IMR-90 (cell line): ENCODE results near the gene RGS19. TPM values are rescaled to one million over a fixed set of nuclear protein-coding genes. Genes with fewer than 3 reads are reported as not detected.

Experiments
- ATAC-seq: fragments of 200-7000 bp; cut with Tn5 transposase; 2 replicates; pipeline ENCODE4 v1.9.1; 2020; ENCODE audit warnings: low read depth, mild to moderate bottlenecking, moderate library complexity
- BruUV-seq: library from RNA; stranded (reverse); fragments of 400-500 nt; replicated peaks from 2 replicates; lab custom pipeline; 2021; lab: Mats Ljungman, UMichigan
- CTCF ChIA-PET: fragments of 300-600 bp; formaldehyde crosslinking; extraction: SDS; loops from one replicate; lab custom pipeline; 2021; ENCODE audit warnings: antibody characterized with exemption; lab: Yijun Ruan, JAX
- POLR2A ChIA-PET: fragments of 300-600 bp; sonication (Branson Sonifier 250); formaldehyde crosslinking; loops from one replicate; lab custom pipeline; 2022; ENCODE audit warnings: antibody characterized with exemption; ENCODE audit not compliant: unreplicated experiment; lab: Charles Lee
- DNase-seq: peaks from one replicate; pipeline ENCODE4 v3.0.0; 2013
- H2AFZ ChIP-seq: replicated peaks from 2 replicates; pipeline ENCODE3; 2013; ENCODE audit warnings: low read length, mild to moderate bottlenecking; ENCODE audit not compliant: poor library complexity
- H2AK5ac ChIP-seq: 2 replicates; pipeline ENCODE4 v1.6.1; 2013; ENCODE audit warnings: low read depth, low read length, inconsistent platforms
- H2AK9ac ChIP-seq: replicated peaks from 2 replicates; pipeline ENCODE3; 2013; ENCODE audit warnings: mild to moderate bottlenecking, low read depth, low read length, moderate library complexity; ENCODE audit not compliant: poor library complexity
- H2BK120ac ChIP-seq: 2 replicates; pipeline ENCODE4 v1.6.1; 2013; ENCODE audit warnings: low read depth, low read length, inconsistent platforms
- H2BK15ac ChIP-seq: 3 replicates; pipeline ENCODE4 v1.6.1; 2013; ENCODE audit warnings: low read depth, low read length, inconsistent platforms
- H2BK20ac ChIP-seq: 2 replicates; pipeline ENCODE4 v1.6.1; 2013; ENCODE audit warnings: low read depth, mild to moderate bottlenecking, inconsistent platforms, low read length, moderate library complexity
- H2BK5ac ChIP-seq: 2 replicates; pipeline ENCODE4 v1.6.1; 2013; ENCODE audit warnings: mild to moderate bottlenecking, low read depth, low read length, inconsistent platforms; ENCODE audit not compliant: poor library complexity, severe bottlenecking
- H3K14ac ChIP-seq: replicated peaks from 2 replicates; pipeline ENCODE4 v1.6.1; 2013; ENCODE audit warnings: low read depth, low read length, inconsistent platforms
- H3K18ac ChIP-seq: 2 replicates; pipeline ENCODE4 v1.6.1; 2013; ENCODE audit warnings: low read depth, low read length, control low read depth
- H3K23ac ChIP-seq: 2 replicates; pipeline ENCODE4 v1.6.1; 2013; ENCODE audit warnings: low read depth, low read length, inconsistent platforms
- H3K27ac ChIP-seq: 2 replicates; pipeline ENCODE4 v1.5.1; 2013; ENCODE audit warnings: mild to moderate bottlenecking, control low read depth, low read length; ENCODE audit not compliant: insufficient read depth
- H3K27me3 ChIP-seq: 2 replicates; pipeline ENCODE4 v1.6.1; 2013; ENCODE audit warnings: low read length; ENCODE audit not compliant: control insufficient read depth, insufficient read depth
- H3K36me3 ChIP-seq: 2 replicates; pipeline ENCODE4 v1.6.1; 2013; ENCODE audit warnings: low read length, mixed read lengths; ENCODE audit not compliant: control insufficient read depth, insufficient read depth
- H3K4ac ChIP-seq: 2 replicates; pipeline ENCODE4 v1.6.1; 2013; ENCODE audit warnings: low read depth, low read length, inconsistent platforms
- H3K4me1 ChIP-seq: 2 replicates; pipeline ENCODE4 v1.6.1; 2013; ENCODE audit warnings: low read length, mixed read lengths; ENCODE audit not compliant: control insufficient read depth, insufficient read depth
- H3K4me2 ChIP-seq: 2 replicates; pipeline ENCODE4 v1.6.1; 2013; ENCODE audit warnings: low read depth, mild to moderate bottlenecking, control low read depth, low read length, moderate library complexity
- H3K4me3 ChIP-seq: 2 replicates; pipeline ENCODE4 v1.5.1; 2013; ENCODE audit warnings: low read depth, mild to moderate bottlenecking, control low read depth, low read length, moderate library complexity; ENCODE audit not compliant: insufficient read depth
- H3K56ac ChIP-seq: 2 replicates; pipeline ENCODE4 v1.6.1; 2013; ENCODE audit warnings: low read length, inconsistent platforms; ENCODE audit not compliant: insufficient read depth; ENCODE audit errors: extremely low read depth
- H3K79me1 ChIP-seq, 2 experiments: 2 replicates each; pipeline ENCODE4 v1.6.1; 2013; ENCODE audit warnings: low read length in 2 of 2, inconsistent platforms in 1 of 2, low read depth in 1 of 2
- H3K9ac ChIP-seq: 2 replicates; pipeline ENCODE4 v1.6.1; 2013; ENCODE audit warnings: low read depth, low read length, control low read depth
- H3K9me1 ChIP-seq: 2 replicates; pipeline ENCODE4 v1.6.1; 2013; ENCODE audit warnings: low read length, inconsistent platforms; ENCODE audit not compliant: insufficient read depth
- H3K9me3 ChIP-seq: 2 replicates; pipeline ENCODE4 v1.6.1; 2013; ENCODE audit warnings: low read length; ENCODE audit not compliant: control insufficient read depth, insufficient read depth
- H4K20me1 ChIP-seq: 2 replicates; pipeline ENCODE4 v1.6.1; 2013; ENCODE audit warnings: low read length, inconsistent platforms; ENCODE audit not compliant: insufficient read depth
- H4K5ac ChIP-seq: 2 replicates; pipeline ENCODE4 v1.6.1; 2013; ENCODE audit warnings: mild to moderate bottlenecking, low read depth, low read length, control low read depth
- H4K8ac ChIP-seq, 2 experiments: 2 replicates each; pipeline ENCODE4 v1.6.1; 2013; ENCODE audit warnings: low read depth in 2 of 2, low read length in 2 of 2, control low read depth in 1 of 2, inconsistent platforms in 1 of 2
- H4K91ac ChIP-seq: 2 replicates; pipeline ENCODE4 v1.6.1; 2013; ENCODE audit warnings: low read depth, low read length, inconsistent platforms; ENCODE audit not compliant: insufficient read depth
- BHLHE40 ChIP-seq: fragments of 150-350 bp; IDR thresholded peaks from 2 replicates; pipeline ENCODE4 v1.6.1; 2016; ENCODE audit warnings: mild to moderate bottlenecking, low read depth, low read length
- CEBPB ChIP-seq: IDR thresholded peaks from 2 replicates; pipeline ENCODE4 v1.6.1; 2012; ENCODE audit warnings: low read depth, low read length, improper control_type of control experiment
- CHD1 ChIP-seq: IDR thresholded peaks from 2 replicates; pipeline ENCODE4 v1.6.1; 2012; ENCODE audit warnings: low read depth, low read length, improper control_type of control experiment
- ELK1 ChIP-seq: fragments of 150-350 bp; IDR thresholded peaks from 2 replicates; pipeline ENCODE4 v1.6.1; 2016; ENCODE audit warnings: low read depth, mild to moderate bottlenecking, low read length, moderate library complexity, borderline replicate concordance
- FOS ChIP-seq: fragments of 150-350 bp; IDR thresholded peaks from 2 replicates; pipeline ENCODE4 v1.6.1; 2016; ENCODE audit warnings: low read depth, low read length
- MAZ ChIP-seq: IDR thresholded peaks from 2 replicates; pipeline ENCODE4 v1.6.1; 2012; ENCODE audit warnings: low read depth, mild to moderate bottlenecking, low read length, improper control_type of control experiment, moderate library complexity, borderline replicate concordance
- NFE2L2 ChIP-seq: fragments of 150-350 bp; IDR thresholded peaks from 2 replicates; pipeline ENCODE4 v1.6.1; 2016; ENCODE audit warnings: low read depth, mild to moderate bottlenecking, low read length
- POLR2A ChIP-seq: IDR thresholded peaks from 2 replicates; pipeline ENCODE4 v1.6.1; 2012; ENCODE audit warnings: mild to moderate bottlenecking, low read depth, low read length
- RAD21 ChIP-seq: IDR thresholded peaks from 2 replicates; pipeline ENCODE4 v1.6.1; 2012; ENCODE audit warnings: low read length, improper control_type of control experiment
- SMC3 ChIP-seq: fragments of 150-350 bp; IDR thresholded peaks from 2 replicates; pipeline ENCODE4 v1.6.1; 2016; ENCODE audit warnings: low read depth, mild to moderate bottlenecking, antibody characterized with exemption, low read length, moderate library complexity
- USF2 ChIP-seq: fragments of 150-350 bp; IDR thresholded peaks from 2 replicates; pipeline ENCODE4 v1.6.1; 2017; ENCODE audit warnings: mild to moderate bottlenecking, antibody characterized with exemption, low read length, low read depth
- WGBS, 2 experiments: methylation state at CpG; one replicate each; pipeline versions ENCODE4 v1.1.5 to v1.1.7; 2013; ENCODE audit warnings: missing lambda C conversion rate in 2 of 2; ENCODE audit not compliant: insufficient read length in 1 of 2; ENCODE audit errors: extremely low coverage in 2 of 2; 5-methylcytosine and 5-hydroxymethylcytosine counted together
- dilution Hi-C: fragments of 300-500 bp; cut with HindIII; formaldehyde crosslinking; loops from one replicate; pipeline ENCODE4 v1.14.3; 2018; ENCODE audit warnings: low sequenced_read_pairs; ENCODE audit not compliant: unreplicated experiment
- in situ Hi-C: fragments of 300-500 bp; cut with MboI; formaldehyde crosslinking; loops from 3 replicates; pipeline ENCODE4 v1.14.3; 2019; ENCODE audit warnings: low sequenced_read_pairs, inconsistent platforms, mixed read lengths
- intact Hi-C: fragments of 100-400 bp; cut with micrococcal nuclease; formaldehyde crosslinking; loops from 2 replicates; pipeline ENCODE4 v1.10.0; 2022
- polyA plus RNA-seq, 3 experiments: library from polyadenylated mRNA; depleted of rRNA; stranded (reverse); fragments of >200 nt; gene quantifications; 2 replicates each; pipeline ENCODE4 v1.2.3, GENCODE V29; 2012; ENCODE audit warnings: low replicate concordance in 1 of 3
- total RNA-seq: library from RNA; depleted of rRNA; stranded (reverse); fragments of >200 nt; gene quantifications from 2 replicates; pipeline ENCODE4 v1.2.3, GENCODE V29; 2012

The RGS19 gene
- total and polyA plus RNA-seq, 2 of the 4 experiments (the other 2 are of a cell fraction), result 7.7 to 17.5 TPM

- TF ChIP-seq CEBPB, result no peak
Measured at GRCh38 chr20:64101731-64102621, 22.7 kb upstream of the RGS19 start (continued).

GRCh38 chr20:64100946-64101688 lies 21.8 kb upstream of the RGS19 start:
- intact Hi-C loops, result no loop called here
- POLR2A ChIA-PET, result no interaction called here

More at GRCh38 chr20:64100946-64101688, 21.8 kb upstream of the RGS19 start:
- Histone ChIP-seq H2BK120ac (no peak overlapping the region), H3K4me3 (no peak overlapping the region), H4K5ac (no peak overlapping the region), H4K8ac (no peak overlapping the region), H3K4me2 (no peak overlapping the region), H2BK5ac (no peak overlapping the region), H3K4ac (no peak overlapping the region), H2BK20ac (no peak overlapping the region), H3K14ac (no peak overlapping the region), H3K79me1 (no peaks in the 10 kb centered on the region), H2AK5ac (no peak overlapping the region), H3K36me3 (no peaks in the 10 kb centered on the region), H2AK9ac (no peak overlapping the region), H3K9me1 (no peaks in the 10 kb centered on the region), H3K23ac (no peak overlapping the region), H3K27ac (no peak overlapping the region), H3K9me3 (no peaks in the 10 kb centered on the region), H3K4me1 (no peaks in the 10 kb centered on the region), H3K27me3 (peaks cover 41% of the 10 kb centered on the region), H2AFZ (no peak overlapping the region), H3K9ac (no peak overlapping the region), H2BK15ac (no peak overlapping the region), H3K56ac (no peak overlapping the region), H4K91ac (no peak overlapping the region), H4K20me1 (no peaks in the 10 kb centered on the region), H3K18ac (no peak overlapping the region)
- dilution Hi-C loops, result no loop called here
- DNase-seq, result no peak
- no peak for ATAC-seq
- no peak for TF ChIP-seq NFE2L2
- no peak for TF ChIP-seq POLR2A
- TF ChIP-seq USF2, result no peak
- TF ChIP-seq CEBPB, result no peak
- TF ChIP-seq FOS, result no peak
- no peak for TF ChIP-seq RAD21
- no peak for TF ChIP-seq BHLHE40
- TF ChIP-seq SMC3, result no peak
- TF ChIP-seq CHD1, result no peak
- no peak for TF ChIP-seq ELK1
- no peak for TF ChIP-seq MAZ
- CTCF ChIA-PET, result no interaction called here
- in situ Hi-C loops, result no loop called here
- BruUV-seq, result no TSS peak
- no CpG with 5 or more reads among the region's 9 CpGs for WGBS, 2 experiments
